K562 (cell line): ENCODE results near the gene DYNLT2. TPM values are rescaled to one million over a fixed set of nuclear protein-coding genes. Genes with fewer than 3 reads are reported as not detected.

Experiments used
- ATAC-seq: fragments of 200-7000 bp; cut with Tn5 transposase; 3 replicates; pipeline ENCODE4 v1.9.1; 2020; ENCODE audit warnings: moderate library complexity
- BruUV-seq: library from RNA; stranded (reverse); fragments of 400-500 nt; replicated peaks from 2 replicates; lab custom pipeline; 2021; lab: Mats Ljungman, UMichigan
- CTCF ChIA-PET: fragments of 300-600 bp; formaldehyde crosslinking; extraction: SDS; loops from one replicate; lab custom pipeline; 2021; ENCODE audit warnings: low intra/inter-chr PET ratio; lab: Yijun Ruan, JAX
- POLR2A ChIA-PET: fragments of 300-600, 350-650 bp; sonication (Branson Sonifier 250); formaldehyde crosslinking; extraction: SDS; loops from one replicate; lab custom pipeline; 2021; ENCODE audit warnings: antibody characterized with exemption, inconsistent platforms; lab: Yijun Ruan, JAX
- DNase-seq, 4 experiments: peaks; one replicate each; pipeline versions ENCODE4 v3.0.0 to v3.0.0-alpha.2; 2011 to 2018; ENCODE audit warnings: low spot score in 3 of 4, mixed read lengths in 3 of 4; ENCODE audit errors: extremely low read depth in 1 of 4
- FAIRE-seq: peaks from 2 replicates; lab custom pipeline; 2011; peaks lifted over from hg19 to GRCh38; lab: Jason Lieb, UNC
- H2AFZ ChIP-seq: 2 replicates; pipeline ENCODE4 v1.6.0; 2011; ENCODE audit warnings: low read depth, low read length, control low read depth, inconsistent platforms
- H3K27ac ChIP-seq: fragments of 200-600 bp; 3 replicates; pipeline ENCODE4 v1.8.0; 2011; ENCODE audit warnings: low read depth, mild to moderate bottlenecking, control low read depth, inconsistent platforms, low read length, moderate library complexity, mixed read lengths; ENCODE audit errors: extremely low read depth
- H3K27me3 ChIP-seq, 2 experiments: fragments of 300-600 bp in 1 of 2; 2 replicates in 1 of 2; 3 replicates in 1 of 2; pipeline versions ENCODE4 v1.6.0 to v1.8.0; 2011; ENCODE audit warnings: inconsistent platforms in 2 of 2, low read length in 2 of 2, mild to moderate bottlenecking in 1 of 2, mixed read lengths in 1 of 2, moderate library complexity in 1 of 2; ENCODE audit not compliant: control insufficient read depth in 2 of 2, insufficient read depth in 2 of 2
- H3K36me3 ChIP-seq: fragments of 300-600 bp; 3 replicates; pipeline ENCODE4 v1.8.0; 2011; ENCODE audit warnings: mild to moderate bottlenecking, low read length, inconsistent platforms; ENCODE audit not compliant: control insufficient read depth, insufficient read depth
- H3K4me1 ChIP-seq, 2 experiments: fragments of 200-600 bp in 1 of 2; replicated peaks in 1 of 2; 2 replicates in 1 of 2; 3 replicates in 1 of 2; pipeline versions ENCODE4 v1.5.1 to v1.8.0; 2011; ENCODE audit warnings: inconsistent platforms in 2 of 2, low read length in 2 of 2, mild to moderate bottlenecking in 1 of 2, mixed read lengths in 1 of 2, moderate library complexity in 1 of 2; ENCODE audit not compliant: control insufficient read depth in 2 of 2, insufficient read depth in 2 of 2
- H3K4me2 ChIP-seq: 2 replicates; pipeline ENCODE4 v1.6.1; 2011; ENCODE audit warnings: low read length, control low read depth, inconsistent platforms, mixed read lengths; ENCODE audit not compliant: insufficient read depth
- H3K4me3 ChIP-seq: fragments of 200-600 bp; sonication (generic), shearing (Covaris generic); 2 replicates; pipeline ENCODE4 v1.5.1; 2016; ENCODE audit warnings: control low read depth, inconsistent platforms
- H3K79me2 ChIP-seq: fragments of 200-600 bp; 3 replicates; pipeline ENCODE4 v1.8.0; 2011; ENCODE audit warnings: low read length, inconsistent platforms; ENCODE audit not compliant: control insufficient read depth, insufficient read depth
- H3K9ac ChIP-seq, 2 experiments: 2 replicates each; pipeline versions ENCODE4 v1.6.0 to v1.6.1; 2011; ENCODE audit warnings: low read depth in 2 of 2, low read length in 2 of 2, control low read depth in 1 of 2, inconsistent platforms in 1 of 2, mild to moderate bottlenecking in 1 of 2, mixed read lengths in 1 of 2; ENCODE audit not compliant: insufficient read depth in 1 of 2
- H3K9me1 ChIP-seq: one replicate; pipeline ENCODE4 v1.6.0; 2011; ENCODE audit warnings: inconsistent platforms, mild to moderate bottlenecking, low read length, moderate library complexity; ENCODE audit not compliant: control insufficient read depth, insufficient read depth
- H3K9me3 ChIP-seq: replicated peaks from 2 replicates; pipeline ENCODE4 v1.5.1; 2011; ENCODE audit warnings: low read depth, low read length, inconsistent platforms; ENCODE audit not compliant: control insufficient read depth, insufficient read depth
- H4K20me1 ChIP-seq: replicated peaks from 2 replicates; pipeline ENCODE4 v1.6.1; 2011; ENCODE audit warnings: low read length, inconsistent platforms, mixed read lengths; ENCODE audit not compliant: control insufficient read depth, insufficient read depth
- ETS2 ChIP-seq: IDR thresholded peaks from 2 replicates; pipeline ENCODE4 v1.6.1; 2016; ENCODE audit warnings: borderline replicate concordance, missing genetic modification characterization, mild to moderate bottlenecking, moderate library complexity, missing compliant biosample characterization; ENCODE audit not compliant: poor library complexity, severe bottlenecking
- GABPB2 ChIP-seq: fragments of 250-450 bp; sonication (Bioruptor Pico); conservative IDR thresholded peaks from 2 replicates; pipeline ENCODE4 v1.5.1; 2021; ENCODE audit warnings: mild to moderate bottlenecking
- HDAC1 ChIP-seq, 2 experiments: fragments of 450-650 bp; IDR thresholded peaks; 2 replicates each; pipeline ENCODE4 v1.6.1; 2016 to 2017; ENCODE audit warnings: inconsistent platforms in 1 of 2, mild to moderate bottlenecking in 1 of 2, moderate library complexity in 1 of 2
- KLF1 ChIP-seq: fragments of 450-650 bp; IDR thresholded peaks from 2 replicates; pipeline ENCODE4 v1.6.1; 2016; ENCODE audit warnings: missing genetic modification characterization, missing compliant biosample characterization
- NBN ChIP-seq: fragments of 450-650 bp; IDR thresholded peaks from 2 replicates; pipeline ENCODE4 v1.6.1; 2016; ENCODE audit warnings: low read depth, mild to moderate bottlenecking
- SP1 ChIP-seq: sonication (generic); formaldehyde crosslinking; IDR thresholded peaks from 2 replicates; pipeline ENCODE4 v1.8.1; 2022; ENCODE audit warnings: mild to moderate bottlenecking, missing genetic modification reagents
- ZNF695 ChIP-seq: fragments of 450-650 bp; formaldehyde crosslinking; IDR thresholded peaks from 2 replicates; pipeline ENCODE4 v1.4.0; 2020; ENCODE audit warnings: mild to moderate bottlenecking, moderate library complexity
- ZNF766 ChIP-seq: fragments of 200-800 bp; sonication (Bioruptor generic); conservative IDR thresholded peaks from 2 replicates; pipeline ENCODE4 v1.6.1; 2016; ENCODE audit warnings: missing genetic modification characterization, missing compliant biosample characterization
- ZZZ3 ChIP-seq: fragments of 450-650 bp; IDR thresholded peaks from 2 replicates; pipeline ENCODE4 v1.6.1; 2016; ENCODE audit warnings: antibody characterized with exemption, mild to moderate bottlenecking, moderate library complexity
- WGBS: fragments of 100-300 bp; shearing (Covaris generic); methylation state at CpG from one replicate; pipeline ENCODE4 v1.1.6; 2016; ENCODE audit warnings: low coverage, mixed read lengths; ENCODE audit not compliant: insufficient coverage; ENCODE audit errors: missing lambda C conversion rate; 5-methylcytosine and 5-hydroxymethylcytosine counted together
- in situ Hi-C: fragments of 300-500 bp; cut with MboI; formaldehyde crosslinking; loops from 4 replicates; pipeline ENCODE4 v1.15.0; 2018; ENCODE audit warnings: inconsistent platforms, mixed read lengths
- intact Hi-C: fragments of 100-400 bp; cut with micrococcal nuclease; formaldehyde crosslinking; loops from 2 replicates; pipeline ENCODE4 v1.14.2; 2022
- polyA plus RNA-seq, 8 experiments: library from polyadenylated mRNA; depleted of rRNA in 4 of 8; stranded (reverse) in 5 of 8; unstranded in 3 of 8; fragments of >200 nt; fragmentation: Nextera tagmentation in 2 of 8; fragmentation: Illumina TruSeq in 1 of 8; extraction: Ambion mirVana in 2 of 8; extraction: Trizol in 1 of 8; gene quantifications; 2 replicates each; pipeline versions ENCODE4 v1.2.1 to v1.2.3, GENCODE V29; 2011 to 2014; ENCODE audit warnings: inconsistent platforms in 1 of 8, missing spikeins in 1 of 8
- total RNA-seq, 7 experiments: library from RNA; depleted of rRNA in 6 of 7; stranded (reverse); fragments of >200 nt in 6 of 7; fragmentation: Illumina TruSeq in 2 of 7; extraction: Trizol in 2 of 7; gene quantifications; 2 replicates each; pipeline versions ENCODE4 v1.2.1 to v1.2.3, GENCODE V29; 2011 to 2021; ENCODE audit warnings: low replicate concordance in 1 of 7
- TF ChIP-seq, protein P1 (sequence below): sonication (generic); formaldehyde crosslinking; IDR thresholded peaks from 2 replicates; pipeline ENCODE4 v1.8.0; 2022; ENCODE audit warnings: mild to moderate bottlenecking, missing genetic modification reagents, borderline replicate concordance
- TF ChIP-seq, protein P2 (sequence below): sonication (generic); formaldehyde crosslinking; IDR thresholded peaks from 2 replicates; pipeline ENCODE4 v1.8.0; 2023; ENCODE audit warnings: missing genetic modification reagents, mild to moderate bottlenecking, borderline replicate concordance

The DYNLT2 gene
- total and polyA plus RNA-seq, 9 of the 15 experiments (the other 6 are each of a cell fraction or from before 2014, with no cell fraction given) = 2.0 to 12.8 (median 6.3) TPM

DNA sequence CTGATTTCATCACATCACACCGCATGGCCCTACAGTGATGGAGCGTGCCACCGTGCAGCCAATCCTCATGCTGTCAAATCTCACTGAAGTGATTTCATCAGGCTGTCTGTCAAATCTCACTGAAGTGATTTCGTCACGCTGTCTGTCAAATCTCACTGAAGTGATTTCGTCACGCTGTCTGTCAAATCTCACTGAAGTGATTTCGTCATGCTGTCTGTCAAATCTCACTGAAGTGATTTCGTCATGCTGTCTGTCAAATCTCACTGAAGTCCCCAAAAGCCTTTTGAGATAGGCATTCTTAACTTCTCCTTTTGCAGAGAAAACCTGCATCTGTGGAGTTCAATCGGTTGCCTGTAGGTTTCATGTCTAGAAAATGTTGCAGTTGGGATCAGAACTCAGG lies 14.4 kb upstream of the DYNLT2 start (continued):
- 0 out of 4 replicates have a peak, but pooled peaks of 1 of the 2 experiments have one; percentile 28 for TF ChIP-seq HDAC1 (IDR thresholded peaks at IDR 0.05)

DNA sequence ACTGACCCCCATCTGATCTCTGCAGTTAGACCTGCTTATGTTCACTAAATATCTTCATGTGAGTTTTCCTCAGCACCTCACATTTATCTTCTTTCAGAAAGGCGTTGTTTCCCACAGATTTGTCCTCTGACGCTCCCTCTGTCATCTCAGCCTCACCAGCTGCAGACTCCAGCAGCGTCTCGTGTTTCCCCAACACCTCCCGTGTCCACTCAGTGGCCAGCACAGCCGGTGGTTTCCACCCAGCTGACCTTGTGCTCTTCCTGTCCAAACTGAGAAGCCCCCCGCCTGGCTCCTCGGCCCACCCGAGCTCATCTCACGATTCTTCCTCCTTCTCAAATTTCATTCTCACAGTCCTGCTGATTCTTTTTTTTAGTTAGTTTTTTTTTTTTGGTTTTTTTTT lies 12.5 kb upstream of the DYNLT2 start:
- Histone ChIP-seq H3K4me1 (no peaks in the 10 kb centered on the region), H3K4me3 (no peak overlapping the region), H3K9ac (no peak overlapping the region), H3K4me2 (no peak overlapping the region), H3K79me2 (no peaks in the 10 kb centered on the region), H3K27ac (no peak overlapping the region), H4K20me1 (no peaks in the 10 kb centered on the region), H3K9me3 (no peaks in the 10 kb centered on the region), H2AFZ (no peak overlapping the region), H3K27me3 (no peaks in the 10 kb centered on the region), H3K9me1 (no peaks in the 10 kb centered on the region), H3K36me3 (peaks cover 70% of the 10 kb centered on the region)
- no TSS peak for BruUV-seq
- WGBS = 81% methylated on average over 10 of the region's 10 CpGs
- TF ChIP-seq GABPB2 (CRISPR knock-in tag) (no peak), ZNF766 (CRISPR knock-in tag) (no peak), KLF1 (tag) (no peak), HDAC1 (IDR thresholded peaks at IDR 0.05) (no peak), NBN (no peak), SP1 (CRISPR knock-in tag) (no peak), ZNF695 (CRISPR knock-in tag) (no peak), ETS2 (tag) (no peak), ZZZ3 (no peak)
- TF ChIP-seq, protein P1, sequence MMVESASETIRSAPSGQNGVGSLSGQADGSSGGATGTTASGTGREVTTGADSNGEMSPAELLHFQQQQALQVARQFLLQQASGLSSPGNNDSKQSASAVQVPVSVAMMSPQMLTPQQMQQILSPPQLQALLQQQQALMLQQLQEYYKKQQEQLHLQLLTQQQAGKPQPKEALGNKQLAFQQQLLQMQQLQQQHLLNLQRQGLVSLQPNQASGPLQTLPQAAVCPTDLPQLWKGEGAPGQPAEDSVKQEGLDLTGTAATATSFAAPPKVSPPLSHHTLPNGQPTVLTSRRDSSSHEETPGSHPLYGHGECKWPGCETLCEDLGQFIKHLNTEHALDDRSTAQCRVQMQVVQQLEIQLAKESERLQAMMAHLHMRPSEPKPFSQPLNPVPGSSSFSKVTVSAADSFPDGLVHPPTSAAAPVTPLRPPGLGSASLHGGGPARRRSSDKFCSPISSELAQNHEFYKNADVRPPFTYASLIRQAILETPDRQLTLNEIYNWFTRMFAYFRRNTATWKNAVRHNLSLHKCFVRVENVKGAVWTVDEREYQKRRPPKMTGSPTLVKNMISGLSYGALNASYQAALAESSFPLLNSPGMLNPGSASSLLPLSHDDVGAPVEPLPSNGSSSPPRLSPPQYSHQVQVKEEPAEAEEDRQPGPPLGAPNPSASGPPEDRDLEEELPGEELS (CRISPR knock-in tag) = no peak
- TF ChIP-seq, protein P2, sequence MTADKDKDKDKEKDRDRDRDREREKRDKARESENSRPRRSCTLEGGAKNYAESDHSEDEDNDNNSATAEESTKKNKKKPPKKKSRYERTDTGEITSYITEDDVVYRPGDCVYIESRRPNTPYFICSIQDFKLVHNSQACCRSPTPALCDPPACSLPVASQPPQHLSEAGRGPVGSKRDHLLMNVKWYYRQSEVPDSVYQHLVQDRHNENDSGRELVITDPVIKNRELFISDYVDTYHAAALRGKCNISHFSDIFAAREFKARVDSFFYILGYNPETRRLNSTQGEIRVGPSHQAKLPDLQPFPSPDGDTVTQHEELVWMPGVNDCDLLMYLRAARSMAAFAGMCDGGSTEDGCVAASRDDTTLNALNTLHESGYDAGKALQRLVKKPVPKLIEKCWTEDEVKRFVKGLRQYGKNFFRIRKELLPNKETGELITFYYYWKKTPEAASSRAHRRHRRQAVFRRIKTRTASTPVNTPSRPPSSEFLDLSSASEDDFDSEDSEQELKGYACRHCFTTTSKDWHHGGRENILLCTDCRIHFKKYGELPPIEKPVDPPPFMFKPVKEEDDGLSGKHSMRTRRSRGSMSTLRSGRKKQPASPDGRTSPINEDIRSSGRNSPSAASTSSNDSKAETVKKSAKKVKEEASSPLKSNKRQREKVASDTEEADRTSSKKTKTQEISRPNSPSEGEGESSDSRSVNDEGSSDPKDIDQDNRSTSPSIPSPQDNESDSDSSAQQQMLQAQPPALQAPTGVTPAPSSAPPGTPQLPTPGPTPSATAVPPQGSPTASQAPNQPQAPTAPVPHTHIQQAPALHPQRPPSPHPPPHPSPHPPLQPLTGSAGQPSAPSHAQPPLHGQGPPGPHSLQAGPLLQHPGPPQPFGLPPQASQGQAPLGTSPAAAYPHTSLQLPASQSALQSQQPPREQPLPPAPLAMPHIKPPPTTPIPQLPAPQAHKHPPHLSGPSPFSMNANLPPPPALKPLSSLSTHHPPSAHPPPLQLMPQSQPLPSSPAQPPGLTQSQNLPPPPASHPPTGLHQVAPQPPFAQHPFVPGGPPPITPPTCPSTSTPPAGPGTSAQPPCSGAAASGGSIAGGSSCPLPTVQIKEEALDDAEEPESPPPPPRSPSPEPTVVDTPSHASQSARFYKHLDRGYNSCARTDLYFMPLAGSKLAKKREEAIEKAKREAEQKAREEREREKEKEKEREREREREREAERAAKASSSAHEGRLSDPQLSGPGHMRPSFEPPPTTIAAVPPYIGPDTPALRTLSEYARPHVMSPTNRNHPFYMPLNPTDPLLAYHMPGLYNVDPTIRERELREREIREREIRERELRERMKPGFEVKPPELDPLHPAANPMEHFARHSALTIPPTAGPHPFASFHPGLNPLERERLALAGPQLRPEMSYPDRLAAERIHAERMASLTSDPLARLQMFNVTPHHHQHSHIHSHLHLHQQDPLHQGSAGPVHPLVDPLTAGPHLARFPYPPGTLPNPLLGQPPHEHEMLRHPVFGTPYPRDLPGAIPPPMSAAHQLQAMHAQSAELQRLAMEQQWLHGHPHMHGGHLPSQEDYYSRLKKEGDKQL (CRISPR knock-in tag) = no peak
- intact Hi-C loops (no loop called here), in situ Hi-C loops (no loop called here)
- no peak for DNase-seq
- ChIA-PET POLR2A (interaction anchor here (1.0 to 1.4 kb wide), 3 partner anchors 10 to 12 kb away, joined by 3 to 4 read pairs (median 4); no protein-coding TSS in a partner anchor), CTCF (no interaction called here)
- no peak for FAIRE-seq
- no peak for ATAC-seq
